ENCODE results near the gene FBL. TPM values are rescaled to one million over a fixed set of nuclear protein-coding genes. Genes with fewer than 3 reads are reported as not detected.

Gene FBL
- polyA plus RNA-seq, 2 of the 4 experiments (the other 2 are of a cell fraction) = 716 to 1,141 TPM

- ChIA-PET POLR2A (interaction anchor here (1.8 kb wide), 1 partner anchor 10 kb away, joined by 5 read pairs; no protein-coding TSS in a partner anchor), CTCF (interaction anchor here (1.3 to 9.2 kb wide), 4 partner anchors 17 to 31 kb away, joined by 3 to 64 read pairs (median 6); partner anchors contain the start of gene FBL)
- FAIRE-seq (no peak), DNase-seq (ENCODE audit: low read depth in 1 of 2, low spot score in 1 of 2) (no peak), ATAC-seq (peak in 1 of 2 experiments; percentile 3; a peak in 1 of 6 replicates)
- TF ChIP-seq GATA3 (IDR thresholded peaks at IDR 0.05; ENCODE audit: borderline replicate concordance) (no peak), HEYL (CRISPR knock-in tag; IDR thresholded peaks at IDR 0.05) (no peak), POLR2A (IDR thresholded peaks at IDR 0.05; ENCODE audit: low read length) (no peak), ATOH8 (CRISPR knock-in tag; IDR thresholded peaks at IDR 0.05; ENCODE audit: low read depth) (no peak), MAZ (IDR thresholded peaks at IDR 0.05; ENCODE audit: borderline replicate concordance, low read depth, low read length) (no peak), EP300 (IDR thresholded peaks at IDR 0.05) (no peak), HOXB13 (CRISPR knock-in tag; IDR thresholded peaks at IDR 0.05; ENCODE audit: low read depth) (no peak), TFCP2L1 (CRISPR knock-in tag; IDR thresholded peaks at IDR 0.05) (no peak), RCOR1 (IDR thresholded peaks at IDR 0.05; ENCODE audit: low read depth, low read length) (no peak), JUN (IDR thresholded peaks at IDR 0.05) (no peak; a peak in 1 of 5 replicates), RFX5 (IDR thresholded peaks at IDR 0.05) (no peak)
- TF ChIP-seq, protein P1, sequence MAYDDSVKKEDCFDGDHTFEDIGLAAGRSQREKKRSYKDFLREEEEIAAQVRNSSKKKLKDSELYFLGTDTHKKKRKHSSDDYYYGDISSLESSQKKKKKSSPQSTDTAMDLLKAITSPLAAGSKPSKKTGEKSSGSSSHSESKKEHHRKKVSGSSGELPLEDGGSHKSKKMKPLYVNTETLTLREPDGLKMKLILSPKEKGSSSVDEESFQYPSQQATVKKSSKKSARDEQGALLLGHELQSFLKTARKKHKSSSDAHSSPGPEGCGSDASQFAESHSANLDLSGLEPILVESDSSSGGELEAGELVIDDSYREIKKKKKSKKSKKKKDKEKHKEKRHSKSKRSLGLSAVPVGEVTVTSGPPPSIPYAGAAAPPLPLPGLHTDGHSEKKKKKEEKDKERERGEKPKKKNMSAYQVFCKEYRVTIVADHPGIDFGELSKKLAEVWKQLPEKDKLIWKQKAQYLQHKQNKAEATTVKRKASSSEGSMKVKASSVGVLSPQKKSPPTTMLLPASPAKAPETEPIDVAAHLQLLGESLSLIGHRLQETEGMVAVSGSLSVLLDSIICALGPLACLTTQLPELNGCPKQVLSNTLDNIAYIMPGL (CRISPR knock-in tag; IDR thresholded peaks at IDR 0.05; ENCODE audit: borderline replicate concordance) = no peak
- no peaks in the 10 kb centered on the region for H3K4me1 ChIP-seq
- H3K9me3 ChIP-seq = 0 out of 3 replicates have a peak, but pooled peaks cover 2% of the 10 kb centered on the region
- H3K4me3 ChIP-seq = no peak overlapping the region
- WGBS (ENCODE audit: missing lambda C conversion rate) = 95% methylated on average over 7 of the region's 7 CpGs
- no peak overlapping the region for H3K27ac ChIP-seq
- no peak overlapping the region for H3K4me2 ChIP-seq
Observed at GRCh38 chr19:39823686-39824085, 22.5 kb downstream of the FBL start.

GRCh38 chr19:39820696-39821095, 25.5 kb downstream of the FBL start:
- ChIA-PET POLR2A (interaction anchor here (0.6 to 1.0 kb wide), 3 partner anchors 12 to 26 kb away, joined by 3 to 4 read pairs (median 4); partner anchors contain the start of genes DYRK1B and FBL), CTCF (interaction anchor here (0.6 to 9.2 kb wide), 7 partner anchors 8 to 814 kb away, joined by 3 to 64 read pairs (median 5); no protein-coding TSS in a partner anchor)
- Histone ChIP-seq H3K4me3 (no peak overlapping the region), H3K4me1 (no peaks in the 10 kb centered on the region), H3K27ac (no peak overlapping the region), H3K4me2 (no peak overlapping the region), H3K9me3 (0 out of 3 replicates have a peak, but pooled peaks cover 2% of the 10 kb centered on the region)
- 88% methylated on average over 6 of the region's 6 CpGs for WGBS (ENCODE audit: missing lambda C conversion rate)
- no peak for ATAC-seq
- TF ChIP-seq POLR2AphosphoS2 (conservative IDR thresholded peaks at IDR 0.05; ENCODE audit: low read length) (no peak), MAFK (IDR thresholded peaks at IDR 0.05; ENCODE audit: partially characterized antibody) (no peak), BHLHE40 (IDR thresholded peaks at IDR 0.05; ENCODE audit: low read depth, low read length) (no peak), HOXB13 (CRISPR knock-in tag; IDR thresholded peaks at IDR 0.05; ENCODE audit: low read depth) (no peak), TP53 (CRISPR knock-in tag; IDR thresholded peaks at IDR 0.05) (no peak), RARB (CRISPR knock-in tag; IDR thresholded peaks at IDR 0.05) (no peak), KDM1A (IDR thresholded peaks at IDR 0.05; ENCODE audit: low read depth) (no peak)
- FAIRE-seq = peak; percentile 98
- no peak for DNase-seq (ENCODE audit: low read depth in 1 of 2, low spot score in 1 of 2)

DNA sequence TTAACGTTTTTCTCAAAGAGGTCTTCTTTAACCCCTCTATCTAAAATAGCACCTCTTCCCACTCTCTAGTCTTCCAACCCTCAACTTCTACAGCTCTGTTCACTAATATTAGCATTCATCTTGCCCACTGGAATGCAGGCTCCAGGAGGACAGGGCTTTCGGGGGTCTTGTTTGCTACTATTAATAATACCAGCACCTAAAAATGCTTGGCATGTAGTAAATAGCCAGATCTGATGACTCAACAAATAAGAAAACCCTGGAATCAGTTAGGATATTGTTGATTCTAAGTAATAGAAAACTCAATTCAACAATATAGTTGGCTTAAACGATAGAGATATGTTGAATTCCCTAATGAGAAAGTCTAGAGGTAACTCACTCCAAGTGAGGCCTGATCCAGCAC, 26.4 kb downstream of the FBL start:
- no peaks in the 10 kb centered on the region for H3K4me1 ChIP-seq
- no peak overlapping the region for H3K4me2 ChIP-seq
- ChIA-PET POLR2A (interaction anchor here (0.6 to 2.2 kb wide), 2 partner anchors 14 to 27 kb away, joined by 3 to 10 read pairs; partner anchors contain the start of genes DYRK1B and FBL), CTCF (interaction anchor here (1.0 to 9.2 kb wide), 4 partner anchors 14 to 815 kb away, joined by 3 to 64 read pairs (median 13); no protein-coding TSS in a partner anchor)
- TF ChIP-seq MAFK (IDR thresholded peaks at IDR 0.05; ENCODE audit: partially characterized antibody) (peak; percentile 92), JUNB (IDR thresholded peaks at IDR 0.05) (no peak)
- H3K4me3 ChIP-seq = no peak overlapping the region
- ATAC-seq (no peak), DNase-seq (ENCODE audit: low read depth in 1 of 2, low spot score in 1 of 2) (no peak), FAIRE-seq (peak; percentile 56)
- H3K27ac ChIP-seq = no peak overlapping the region
- WGBS (ENCODE audit: missing lambda C conversion rate) = 82% methylated on average over 3 of the region's 3 CpGs
- H3K9me3 ChIP-seq = 0 out of 3 replicates have a peak, but pooled peaks cover 2% of the 10 kb centered on the region

Measured in A549 (cell line).